C4-2B (cell line): Measurements from ENCODE around the gene C17orf100.

ENCODE experiments used
- ZFX ChIP-seq: fragments of 450-650 bp; IDR thresholded peaks from 2 replicates; pipeline ENCODE4 v1.6.1; 2017
- TF ChIP-seq, protein P1 (sequence below): fragments of 450-650 bp; conservative IDR thresholded peaks from 2 replicates; pipeline ENCODE4 v1.5.1; 2017; ENCODE audit warnings: mild to moderate bottlenecking

- TF ChIP-seq, protein P1, sequence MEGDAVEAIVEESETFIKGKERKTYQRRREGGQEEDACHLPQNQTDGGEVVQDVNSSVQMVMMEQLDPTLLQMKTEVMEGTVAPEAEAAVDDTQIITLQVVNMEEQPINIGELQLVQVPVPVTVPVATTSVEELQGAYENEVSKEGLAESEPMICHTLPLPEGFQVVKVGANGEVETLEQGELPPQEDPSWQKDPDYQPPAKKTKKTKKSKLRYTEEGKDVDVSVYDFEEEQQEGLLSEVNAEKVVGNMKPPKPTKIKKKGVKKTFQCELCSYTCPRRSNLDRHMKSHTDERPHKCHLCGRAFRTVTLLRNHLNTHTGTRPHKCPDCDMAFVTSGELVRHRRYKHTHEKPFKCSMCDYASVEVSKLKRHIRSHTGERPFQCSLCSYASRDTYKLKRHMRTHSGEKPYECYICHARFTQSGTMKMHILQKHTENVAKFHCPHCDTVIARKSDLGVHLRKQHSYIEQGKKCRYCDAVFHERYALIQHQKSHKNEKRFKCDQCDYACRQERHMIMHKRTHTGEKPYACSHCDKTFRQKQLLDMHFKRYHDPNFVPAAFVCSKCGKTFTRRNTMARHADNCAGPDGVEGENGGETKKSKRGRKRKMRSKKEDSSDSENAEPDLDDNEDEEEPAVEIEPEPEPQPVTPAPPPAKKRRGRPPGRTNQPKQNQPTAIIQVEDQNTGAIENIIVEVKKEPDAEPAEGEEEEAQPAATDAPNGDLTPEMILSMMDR, result no peak
- TF ChIP-seq ZFX, result no peak
Measured at GRCh38 chr17:6683081-6683684, 31.6 kb downstream of the C17orf100 start.
